Measurements from ENCODE around the gene ZNF821.
A peak's percentile ranks its signal among the peaks of the same experiment; 100 is the strongest.
"Not testable (repeated sequence)": the region's sequence is repeated elsewhere in the genome, so short reads cannot be mapped to it uniquely, and the experiment has no call there.

ZNF821 gene

DNA sequence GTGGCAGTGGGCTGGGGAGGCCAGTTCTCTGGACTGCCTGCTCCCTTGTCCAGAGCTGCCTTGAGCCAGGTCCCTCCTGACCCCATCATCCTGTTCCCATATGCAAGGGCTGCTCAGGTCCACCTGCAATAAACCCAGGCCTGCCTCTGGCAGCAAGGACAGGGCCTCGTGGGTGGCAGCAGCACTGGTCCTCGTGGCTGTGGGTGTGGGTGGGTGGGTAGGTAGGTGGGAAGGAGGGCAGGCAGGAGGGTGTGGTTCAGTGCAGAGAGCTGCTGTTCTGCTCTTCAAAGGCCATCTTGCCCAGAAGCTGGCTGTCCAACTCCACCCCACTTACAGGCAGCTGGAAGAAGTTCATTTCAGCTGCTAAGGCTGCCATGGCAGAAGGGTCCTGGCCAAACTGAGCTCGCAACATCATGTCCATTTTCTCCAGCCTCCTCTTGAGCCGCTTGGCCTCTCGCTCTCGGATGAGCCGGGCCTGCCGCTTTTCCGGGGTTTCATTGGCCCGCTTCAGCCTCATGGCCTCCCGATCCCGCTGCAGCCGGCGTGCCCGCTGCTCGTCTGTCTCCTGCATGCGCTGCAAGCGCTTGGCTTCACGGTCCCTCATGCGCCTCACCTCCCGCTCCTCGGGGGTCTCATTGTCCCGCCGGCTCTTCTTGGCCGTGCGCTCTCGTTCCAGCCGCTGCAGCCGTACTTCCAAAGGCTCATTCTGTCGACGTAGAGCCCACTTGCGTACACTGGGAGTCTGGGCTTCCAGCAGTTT is 24.0 kb downstream of the ZNF821 start:
- DNase-seq (ENCODE audit: low read depth): no peak

DNA sequence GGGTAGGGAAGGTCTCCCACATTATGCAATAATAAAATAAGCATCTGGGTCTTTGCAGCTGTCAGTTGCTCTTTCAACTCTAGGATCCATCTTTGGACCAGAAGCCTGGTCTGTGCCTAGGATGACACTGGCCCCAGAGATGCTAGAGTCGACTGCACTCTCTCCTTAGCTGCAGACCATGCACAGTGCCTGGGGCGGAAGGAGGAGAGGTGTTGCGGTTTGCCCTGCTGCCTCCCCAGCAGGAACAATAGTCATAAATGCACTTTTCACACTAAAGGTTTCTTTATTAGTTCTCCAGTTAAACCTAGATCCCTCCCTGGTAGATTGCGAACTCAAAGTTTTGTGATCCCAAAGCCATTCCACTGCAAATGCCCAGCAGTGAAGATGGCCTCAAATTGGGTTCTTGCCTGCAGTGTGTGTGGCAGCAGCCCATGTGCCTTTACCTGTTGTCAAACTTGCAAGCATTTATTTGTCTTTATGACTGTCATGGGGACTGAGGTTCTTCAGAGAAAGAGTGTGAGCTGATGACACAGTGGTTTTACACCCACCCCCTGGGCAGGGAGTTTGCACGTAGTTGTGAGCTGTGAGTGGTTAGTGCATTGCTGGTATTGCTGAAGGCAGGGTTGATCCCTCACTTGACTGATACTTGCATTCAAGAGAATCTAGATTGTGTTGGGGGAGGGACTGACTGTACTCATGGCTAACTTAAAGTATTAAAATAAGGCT is 27.9 kb downstream of the ZNF821 start:
- no peak for DNase-seq (ENCODE audit: low read depth)

DNA sequence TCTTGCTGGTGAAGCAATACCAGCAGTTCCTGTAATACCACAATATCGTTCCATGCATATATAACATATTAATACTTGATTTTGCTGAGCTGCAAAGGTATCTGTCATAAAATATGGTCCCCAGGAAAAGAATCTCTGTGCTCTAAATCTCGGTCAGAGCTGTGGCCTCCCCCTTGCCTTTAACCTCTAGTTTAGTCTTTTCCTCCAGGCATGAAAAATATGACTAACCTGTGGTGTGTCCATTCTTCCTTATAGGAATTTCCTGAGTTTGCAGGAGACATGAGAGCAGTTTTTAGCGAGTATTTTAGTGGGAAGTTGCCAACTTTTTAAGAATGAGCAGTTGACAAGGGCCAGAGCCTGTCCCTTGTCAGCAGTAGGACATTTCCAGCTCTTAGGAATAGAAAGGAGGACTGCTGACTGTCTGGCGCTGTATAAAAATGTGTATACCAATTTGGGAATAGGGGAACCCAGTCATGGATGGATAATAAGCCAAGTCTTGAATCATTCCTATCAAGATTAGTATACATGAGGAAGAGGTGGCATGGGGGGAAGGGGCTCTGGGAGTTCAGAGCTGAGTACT is 29.5 kb downstream of the ZNF821 start:
- DNase-seq (ENCODE audit: low read depth): no peak

DNA sequence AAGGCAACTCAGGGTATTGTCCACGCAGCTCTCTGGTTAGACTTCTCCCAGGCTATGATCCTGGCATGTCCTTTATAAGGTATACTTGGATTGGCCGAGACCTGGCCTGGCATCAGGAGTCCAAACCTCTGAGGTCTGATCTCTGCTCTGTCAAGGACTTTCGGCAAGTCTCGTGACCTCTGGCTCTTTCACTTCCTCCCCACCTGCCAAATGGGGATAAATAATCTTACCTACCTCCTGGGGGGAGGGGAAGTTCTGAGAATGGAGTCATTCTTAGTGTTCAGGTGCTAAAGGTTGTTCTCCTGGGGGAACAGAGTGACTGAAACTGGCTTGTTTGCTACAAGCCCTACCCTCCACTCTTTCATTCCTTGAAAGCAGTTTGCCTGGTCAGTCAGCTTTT is 30.6 kb downstream of the ZNF821 start:
- DNase-seq (ENCODE audit: low read depth): no peak

DNA sequence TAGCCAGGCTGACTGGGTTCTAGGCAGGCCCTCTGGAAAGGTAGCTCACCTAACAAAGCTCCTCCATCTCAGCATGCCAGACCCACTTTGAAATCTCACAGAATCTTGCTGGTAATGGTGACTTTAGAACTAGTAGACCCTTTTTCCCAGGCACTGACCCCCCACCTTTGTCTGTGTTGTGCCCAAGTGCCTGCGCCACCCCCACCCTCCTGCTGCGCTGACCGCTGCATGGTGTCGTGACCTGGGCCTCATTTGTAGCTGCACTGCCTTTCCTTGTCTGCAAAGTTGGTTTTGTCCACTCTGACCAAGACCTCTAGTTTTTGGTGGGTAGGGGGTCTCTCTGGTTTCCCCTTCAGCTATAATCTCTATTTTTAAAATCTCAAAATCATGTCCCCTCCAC is 31.4 kb downstream of the ZNF821 start:
- no peak for DNase-seq (ENCODE audit: low read depth)

DNA sequence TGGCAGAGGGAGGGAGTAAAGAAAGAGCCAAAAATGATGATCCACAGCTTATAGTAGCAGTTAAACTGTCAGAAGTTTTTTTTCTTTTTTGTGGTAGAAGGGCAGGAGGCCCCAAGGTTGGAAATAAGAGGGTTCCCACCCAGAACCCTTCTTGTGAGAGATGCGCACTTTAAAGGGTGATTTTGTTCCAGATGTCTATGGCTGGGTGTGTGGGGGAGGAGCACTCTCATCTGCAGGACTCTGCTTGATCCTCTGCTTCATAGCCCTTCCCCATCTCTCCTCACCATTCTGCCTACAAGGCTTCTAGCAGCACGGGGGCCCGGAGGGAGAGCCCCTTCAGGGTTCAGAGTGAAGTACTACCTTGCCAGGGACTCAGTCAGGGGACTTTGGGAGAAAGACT is 31.8 kb downstream of the ZNF821 start:
- no peak for DNase-seq (ENCODE audit: low read depth)

DNA sequence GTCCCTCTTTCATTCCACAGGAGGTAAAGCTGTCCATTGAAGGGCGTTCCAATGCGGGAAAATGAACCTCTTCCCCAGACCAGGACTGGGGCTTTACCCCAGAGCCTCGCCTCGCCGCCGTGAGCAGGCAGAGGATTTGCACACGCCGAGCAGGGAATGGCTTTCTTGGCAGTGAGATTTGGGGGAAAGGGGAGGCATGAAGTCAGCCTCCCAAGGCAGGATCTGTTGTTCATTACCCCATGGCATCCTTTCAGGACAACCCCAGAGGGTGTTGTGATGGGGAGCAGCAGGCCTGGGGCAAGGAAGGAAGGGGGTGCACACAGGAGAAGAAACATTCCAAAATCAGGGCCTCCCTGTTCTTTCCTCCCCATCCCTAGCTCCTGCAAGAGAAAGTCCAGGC is 32.2 kb downstream of the ZNF821 start:
- no peak for DNase-seq (ENCODE audit: low read depth)

DNA sequence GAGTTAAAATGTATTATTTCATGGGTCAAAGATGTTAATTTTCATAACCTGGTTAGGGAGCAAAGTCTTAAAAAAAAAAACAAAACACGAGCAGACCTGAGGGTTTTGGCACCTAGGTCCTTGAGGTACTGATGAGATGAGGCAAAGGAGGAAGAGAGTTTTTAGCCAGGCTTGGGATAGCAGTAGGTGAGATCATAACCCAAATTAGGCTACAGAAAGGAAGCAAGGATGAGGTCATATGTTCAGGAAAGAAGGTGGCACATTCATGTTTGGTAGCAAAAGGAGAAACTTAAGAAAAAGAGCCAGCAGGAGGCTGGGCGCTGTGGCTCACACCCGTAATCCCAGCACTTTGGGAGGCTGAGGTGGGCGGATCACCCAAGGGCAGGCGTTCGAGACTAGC is 35.4 kb downstream of the ZNF821 start:
- DNase-seq (ENCODE audit: low read depth): no peak

DNA sequence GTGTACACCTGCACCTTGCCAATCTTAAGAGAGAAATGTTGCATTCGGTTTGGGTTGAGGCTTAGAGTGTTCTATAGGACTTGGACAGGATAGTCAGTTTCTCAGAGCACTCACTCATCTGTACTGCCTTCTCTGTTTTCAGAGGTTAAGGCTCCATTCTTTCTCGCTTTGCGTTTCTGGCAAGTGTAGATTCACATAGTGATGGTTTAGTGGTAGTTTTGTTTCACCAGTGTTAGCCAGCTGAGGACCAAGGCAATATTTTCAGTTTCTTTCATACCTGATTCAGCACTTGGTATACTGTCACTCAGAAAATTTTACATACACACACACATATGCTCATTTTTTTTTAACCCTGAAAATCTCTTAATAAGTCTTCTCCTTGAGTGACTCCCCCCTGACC is 36.9 kb downstream of the ZNF821 start:
- DNase-seq (ENCODE audit: low read depth): no peak

DNA sequence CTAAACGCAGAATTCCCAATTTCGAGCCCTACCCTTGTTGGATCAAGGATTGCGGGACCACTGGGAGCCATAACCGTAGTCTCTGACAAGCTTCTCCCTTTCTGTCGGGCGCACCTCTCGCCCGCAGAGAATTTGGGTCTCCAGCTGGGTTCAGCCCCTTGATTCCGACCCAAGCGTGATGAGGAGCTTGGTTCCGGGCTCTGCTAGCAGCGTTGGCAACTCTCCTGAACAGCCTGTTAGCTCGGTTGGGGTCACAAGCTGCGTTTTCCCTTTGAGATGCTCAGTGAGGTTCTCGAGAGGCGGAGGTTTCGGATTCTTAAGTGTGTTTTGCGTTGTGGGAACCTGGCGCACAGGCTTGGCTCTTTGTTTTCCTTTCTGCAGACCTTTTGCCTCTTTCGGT is 37.6 kb downstream of the ZNF821 start:
- DNase-seq (ENCODE audit: low read depth): no peak

DNA sequence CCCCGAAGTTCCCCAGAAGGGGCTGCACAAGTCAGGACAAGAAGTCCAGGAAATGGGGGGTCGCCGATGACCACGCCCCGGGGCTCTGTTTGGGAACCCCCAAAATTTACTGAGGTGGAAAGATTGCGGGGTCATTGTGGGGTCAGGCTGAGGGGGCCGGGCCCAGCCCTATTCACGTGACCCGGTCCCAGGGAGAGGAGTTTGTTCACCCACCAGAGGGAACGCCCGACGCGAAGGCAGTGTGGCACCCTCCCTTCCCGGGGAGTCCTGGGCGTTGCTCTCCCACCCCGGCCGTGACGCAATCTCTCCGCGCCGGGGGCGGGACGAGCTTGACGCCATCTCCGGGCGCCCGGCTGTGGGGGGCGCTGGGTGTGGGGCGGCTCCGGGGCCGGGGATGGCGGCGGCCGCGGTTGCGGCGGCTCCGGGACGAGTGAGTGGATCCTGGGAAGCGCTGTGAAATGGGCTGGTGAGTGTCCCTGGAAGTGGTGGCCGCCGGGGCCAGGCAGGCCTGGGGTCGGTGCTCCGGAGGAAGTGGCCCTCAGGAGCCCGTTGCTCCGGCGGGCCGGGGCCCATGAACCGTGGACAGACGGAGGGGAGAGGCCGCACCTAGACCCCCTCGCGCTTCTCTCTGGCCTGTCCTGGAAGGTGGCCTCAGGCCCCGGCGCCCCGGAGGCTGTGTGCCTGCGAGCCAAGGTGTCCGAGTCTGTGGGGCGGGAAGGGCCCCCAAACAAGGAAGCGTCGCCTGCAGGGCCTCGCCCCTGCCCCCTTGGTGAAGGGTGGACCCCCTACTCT is 38.1 kb downstream of the ZNF821 start, which contains the start of gene ATXN1L:
ATXN1L (plus strand) TSS at position 338 of the 792 bp plus-strand sequence. CDS start 3,765 bp downstream, outside the sequence.
- peak; percentile 72 for DNase-seq (ENCODE audit: low read depth)

DNA sequence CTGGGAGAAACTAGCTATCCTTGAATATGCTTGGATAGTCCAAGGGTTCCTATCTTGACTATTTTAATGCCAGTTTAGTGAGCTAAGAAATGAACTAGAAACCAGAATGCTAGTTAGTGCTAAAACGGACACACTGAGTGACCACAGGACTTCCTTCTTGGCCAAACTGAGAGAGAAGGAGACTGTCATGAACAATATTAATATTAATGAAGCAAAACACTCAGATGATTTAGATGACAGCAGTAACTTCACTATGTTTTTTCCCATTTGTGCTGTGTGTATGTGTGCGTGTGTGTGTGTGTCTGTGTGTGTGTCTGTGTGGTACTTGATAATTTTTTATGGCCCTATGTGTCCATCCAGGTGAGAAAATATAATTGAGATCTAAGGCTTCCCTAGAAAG is 40.4 kb downstream of the ZNF821 start:
- no peak for DNase-seq (ENCODE audit: low read depth)

DNA sequence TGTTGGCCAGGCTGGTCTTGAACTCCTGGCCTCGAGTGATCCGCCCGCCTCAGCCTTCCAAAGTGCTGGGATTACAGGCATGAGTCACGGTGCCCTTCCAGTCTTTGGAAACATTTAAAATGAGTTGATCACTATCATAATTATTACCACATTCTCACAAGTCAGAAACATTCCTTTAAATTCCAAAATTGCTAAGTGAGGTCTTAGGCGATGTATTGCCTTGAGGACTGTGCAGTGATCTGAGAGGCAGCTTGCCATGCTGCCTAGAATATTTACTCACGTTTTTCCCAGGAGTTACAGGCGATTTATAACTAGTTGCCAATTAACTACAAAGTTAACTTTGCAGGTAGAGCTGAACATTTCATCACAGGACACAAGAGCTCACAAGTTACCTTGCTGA is 43.9 kb downstream of the ZNF821 start:
- no peak for DNase-seq (ENCODE audit: low read depth)

DNA sequence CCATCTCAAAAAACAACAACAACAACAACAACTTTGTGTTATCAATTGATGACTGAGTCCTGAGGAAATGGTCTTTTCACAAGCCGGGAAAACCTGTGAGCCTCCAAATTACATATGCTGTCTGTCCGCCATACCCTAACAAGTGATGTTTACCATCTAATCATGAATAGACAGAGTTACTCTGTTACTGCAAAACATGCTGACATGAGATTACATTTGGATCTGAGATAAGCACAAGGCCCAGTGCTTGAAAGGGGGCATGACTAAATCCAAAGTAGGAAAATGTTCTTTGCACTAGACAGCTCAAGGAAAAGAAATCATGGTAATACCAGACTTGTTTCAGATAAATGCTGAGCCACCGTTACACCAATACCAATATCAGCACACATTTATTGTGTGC is 46.8 kb downstream of the ZNF821 start:
- DNase-seq (ENCODE audit: low read depth): no peak

DNA sequence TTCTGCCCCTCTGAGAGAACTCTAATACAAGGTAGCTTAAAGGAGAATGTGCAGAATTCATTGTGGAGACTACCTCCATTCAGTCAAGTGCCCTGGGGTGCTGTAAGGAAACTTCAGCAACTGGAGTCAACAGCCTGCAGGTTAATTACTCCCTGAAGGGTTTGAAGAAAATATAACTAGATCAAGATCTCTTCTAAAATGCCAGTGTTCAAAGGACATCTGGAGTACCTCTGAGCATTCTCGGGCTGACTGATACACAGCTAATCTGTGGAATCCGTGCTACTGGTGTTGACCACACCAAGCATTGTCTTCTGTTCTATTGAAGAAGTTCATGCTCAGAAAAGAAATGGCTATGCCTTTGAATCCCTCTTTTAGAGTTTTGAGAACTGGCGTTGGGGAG is 49.7 kb downstream of the ZNF821 start:
- no peak for DNase-seq (ENCODE audit: low read depth)

DNA sequence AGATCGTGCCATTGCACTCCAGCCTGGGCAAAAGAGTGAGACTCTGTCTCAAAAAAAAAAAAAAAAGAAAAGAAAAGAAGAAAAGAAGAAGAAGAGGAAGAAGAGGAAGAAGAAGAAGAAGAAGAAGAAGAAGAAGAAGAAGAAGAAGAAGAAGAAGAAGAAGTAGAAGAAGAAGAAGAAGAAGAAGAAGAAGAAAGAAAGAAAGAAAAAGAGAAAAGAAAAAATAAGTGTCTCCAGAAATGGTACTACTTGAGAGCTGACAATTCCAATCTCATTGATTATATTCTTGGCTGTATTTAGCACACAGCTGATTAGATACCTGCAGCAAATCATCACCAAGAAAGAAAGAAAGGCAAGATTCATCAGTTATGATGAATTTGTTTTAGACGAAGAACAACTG is 51.9 kb downstream of the ZNF821 start:
- DNase-seq (ENCODE audit: low read depth): not testable (repeated sequence)

DNA sequence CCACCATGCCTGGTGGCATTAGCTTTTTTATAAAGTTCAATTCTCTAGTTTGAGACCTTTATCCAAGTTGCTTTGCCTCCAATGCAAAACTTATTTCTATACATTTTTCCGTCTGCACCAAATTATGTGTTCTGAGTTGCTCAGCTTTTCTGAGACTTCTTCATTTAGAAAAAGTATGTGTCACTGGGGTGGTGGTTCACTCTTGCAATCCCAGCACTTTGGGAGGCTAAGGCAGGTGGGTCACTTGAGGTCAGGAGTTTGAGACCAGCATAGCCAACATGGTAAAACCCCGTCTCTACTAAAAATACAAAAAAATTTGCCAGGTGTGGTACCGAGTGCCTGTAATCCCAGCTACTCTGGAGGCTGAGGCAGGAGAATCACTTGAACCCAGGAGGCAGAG is 52.3 kb downstream of the ZNF821 start:
- DNase-seq (ENCODE audit: low read depth): not testable (repeated sequence)

DNA sequence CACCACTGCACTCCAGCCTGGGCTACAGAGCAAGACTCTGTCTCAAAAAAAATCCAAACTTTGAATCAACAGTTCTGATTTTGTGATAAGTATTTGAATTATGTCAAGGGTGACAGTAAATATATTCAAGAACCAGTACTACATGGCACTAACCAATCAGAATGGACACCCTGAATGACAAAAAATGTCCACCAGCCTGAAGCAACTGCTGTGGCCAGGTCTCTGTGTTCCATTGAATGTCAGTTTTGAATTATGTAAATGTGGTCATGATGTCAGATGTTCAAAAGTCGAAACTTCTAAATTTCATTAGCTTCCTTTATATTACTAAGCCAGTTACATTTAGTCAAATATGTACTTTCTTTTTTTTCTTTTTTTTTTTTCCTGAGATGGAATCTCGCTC is 53.6 kb downstream of the ZNF821 start:
- no peak for DNase-seq (ENCODE audit: low read depth)

DNA sequence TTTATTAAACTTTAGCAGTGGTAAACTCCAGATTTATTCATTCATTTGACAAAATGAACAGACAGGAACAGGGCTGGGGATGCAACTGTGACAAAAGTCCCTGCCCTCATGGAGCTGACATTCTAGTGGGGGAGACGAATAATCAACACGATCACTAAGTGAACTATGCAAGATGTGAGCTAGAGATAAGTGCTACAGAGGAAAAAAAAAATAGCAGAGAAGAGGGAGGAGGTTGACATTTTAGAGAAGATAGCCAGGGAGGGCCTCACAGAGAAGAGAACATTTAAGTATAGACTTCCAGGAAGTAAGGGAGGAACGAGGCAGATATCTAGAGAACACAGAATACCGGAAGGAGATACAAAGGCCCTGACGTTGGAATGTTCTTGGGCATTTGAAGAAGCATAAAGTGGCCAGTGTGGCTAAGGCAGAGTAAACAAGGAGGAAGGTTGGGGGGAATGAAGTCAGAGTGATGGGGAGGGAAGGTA is 57.4 kb downstream of the ZNF821 start:
- DNase-seq (ENCODE audit: low read depth): no peak

DNA sequence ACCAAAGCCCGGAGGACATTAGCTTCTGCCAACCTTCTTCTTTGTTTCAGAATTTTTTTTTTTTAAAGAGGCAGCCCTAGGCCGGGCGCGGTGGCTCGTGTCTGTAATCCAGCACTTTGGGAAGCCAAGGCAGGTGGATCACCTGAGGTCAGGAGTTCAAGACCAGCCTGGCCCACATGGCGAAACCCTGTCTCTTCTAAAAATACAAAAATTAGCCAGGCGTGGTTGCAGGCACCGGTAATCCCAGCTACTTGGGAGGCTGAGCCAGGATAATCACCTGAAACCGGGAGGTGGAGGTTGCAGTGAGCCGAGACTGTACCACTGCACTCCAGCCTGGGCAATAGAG is 66.9 kb downstream of the ZNF821 start:
- not testable (repeated sequence) for DNase-seq (ENCODE audit: low read depth)

DNA sequence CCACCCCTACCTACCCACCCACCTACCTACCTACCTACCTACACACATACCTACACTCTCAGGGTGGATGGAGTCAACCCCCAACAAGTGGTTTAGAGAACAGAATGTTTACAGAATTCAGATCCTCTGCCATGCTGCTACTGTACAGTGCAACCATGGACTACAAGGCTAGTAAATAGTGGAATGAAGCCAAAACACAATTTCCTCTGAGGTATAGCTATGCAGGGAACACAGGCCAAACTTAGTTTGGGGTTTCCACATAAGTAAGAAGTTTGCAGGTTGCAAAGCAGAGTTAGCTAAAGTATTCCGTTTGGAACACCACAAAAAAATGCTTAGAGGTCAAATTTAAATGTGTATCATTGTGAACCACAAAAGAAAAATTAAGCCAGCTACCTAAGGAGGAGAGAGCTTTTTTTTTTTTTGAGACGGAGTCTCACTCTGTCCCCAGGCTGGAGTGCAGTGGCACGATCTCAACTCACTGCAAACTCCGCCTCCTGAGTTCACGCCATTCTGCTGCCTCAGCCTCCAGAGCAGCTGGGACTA is 72.7 kb downstream of the ZNF821 start:
- DNase-seq (ENCODE audit: low read depth): no peak

DNA sequence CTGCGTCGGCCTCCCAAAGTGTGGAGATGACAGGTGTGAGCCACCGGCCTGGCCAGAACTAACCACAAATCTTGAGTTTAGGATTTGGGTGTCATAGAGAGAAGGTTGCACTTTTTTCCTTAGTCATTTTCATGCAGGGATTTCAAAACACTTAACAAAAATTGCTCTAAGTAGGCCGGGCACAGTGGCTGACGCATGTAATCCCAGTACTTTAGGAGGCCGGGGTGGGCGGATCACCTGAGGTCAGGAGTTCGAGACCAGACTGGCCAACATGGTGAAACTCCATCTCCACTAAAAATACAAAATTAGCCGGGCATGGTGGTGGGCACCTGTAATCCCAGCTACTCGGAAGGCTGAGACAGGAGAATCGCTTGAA is 73.8 kb downstream of the ZNF821 start:
- DNase-seq (ENCODE audit: low read depth): not testable (repeated sequence)
